ENCODE results near the gene C19orf38. TPM values are rescaled to one million over a fixed set of nuclear protein-coding genes. Genes with fewer than 3 reads are reported as not detected.

C19orf38 gene, protein sequence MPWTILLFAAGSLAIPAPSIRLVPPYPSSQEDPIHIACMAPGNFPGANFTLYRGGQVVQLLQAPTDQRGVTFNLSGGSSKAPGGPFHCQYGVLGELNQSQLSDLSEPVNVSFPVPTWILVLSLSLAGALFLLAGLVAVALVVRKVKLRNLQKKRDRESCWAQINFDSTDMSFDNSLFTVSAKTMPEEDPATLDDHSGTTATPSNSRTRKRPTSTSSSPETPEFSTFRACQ
- total RNA-seq (7.1 TPM), polyA plus RNA-seq (5.4 TPM)
- long read RNA-seq, donor 1: 0 reads
- long read RNA-seq, donor 2, partial matches to known transcripts: 0 of 2 reads
- long read RNA-seq, donor 2, other reads (novel, unspliced or antisense): 0 of 2 reads
- long read RNA-seq, donor 3, partial matches to known transcripts: 0 of 2 reads
- long read RNA-seq, donor 3, other reads (novel, unspliced or antisense): 0 of 2 reads
- long read RNA-seq, donor 4, partial matches to known transcripts: 0 of 1 reads
- long read RNA-seq, donor 4, other reads (novel, unspliced or antisense): 0 of 1 reads
- long read RNA-seq, donor 5, partial matches to known transcripts: 0 of 1 reads
- long read RNA-seq, donor 5, other reads (novel, unspliced or antisense): 0 of 1 reads
- long read RNA-seq, donor 6: 0 reads
- long read RNA-seq, donor 7, partial matches to known transcripts: 0 of 1 reads
- long read RNA-seq, donor 7, other reads (novel, unspliced or antisense): 0 of 1 reads
- long read RNA-seq, donor 8, partial matches to known transcripts: 0 of 2 reads
- long read RNA-seq, donor 8, other reads (novel, unspliced or antisense): 0 of 2 reads
- long read RNA-seq, donor 9, partial matches to known transcripts: 0 of 1 reads
- long read RNA-seq, donor 9, other reads (novel, unspliced or antisense): 0 of 1 reads
- long read RNA-seq, donor 10: 0 reads

DNA sequence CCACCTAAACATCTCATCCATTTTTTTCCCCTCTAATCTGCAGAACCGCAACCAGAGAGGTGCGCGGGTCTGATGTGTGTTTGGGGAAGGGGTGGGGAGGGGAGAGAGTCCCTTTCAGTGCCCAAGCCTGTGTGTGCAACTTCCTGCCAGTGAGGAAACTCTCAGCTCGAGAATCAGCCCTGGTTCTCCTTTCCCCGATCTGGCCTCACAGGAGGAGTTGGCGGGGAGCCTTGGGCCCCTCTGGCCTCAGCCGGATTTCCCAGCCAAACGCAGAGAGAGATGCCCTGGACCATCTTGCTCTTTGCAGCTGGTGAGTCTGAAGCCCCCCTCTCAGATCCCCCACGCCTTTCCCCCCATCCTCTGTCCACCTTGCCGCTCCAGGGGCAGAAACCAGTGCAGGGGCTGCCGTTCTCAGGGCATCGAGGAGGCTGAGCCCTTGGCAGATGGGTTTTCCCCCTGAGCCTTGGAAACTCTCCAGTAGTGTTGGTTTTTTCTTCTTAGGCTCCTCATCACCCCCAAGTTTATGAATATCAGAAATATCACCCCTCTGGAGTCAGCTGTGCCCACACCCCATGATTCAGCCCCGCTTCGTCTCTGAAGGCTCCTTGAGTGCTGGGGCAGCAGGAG is at the start of gene C19orf38:
TSS of gene C19orf38 (plus strand) at position 186 of the 627 bp plus-strand sequence. CDS start at position 280, 94 bp downstream.
- Histone ChIP-seq H3K36me3 (ENCODE audit: control insufficient read depth in 2 of 2, insufficient read depth in 2 of 2, low read length in 1 of 2) (no peaks in the 10 kb centered on the region), H3K9me3 (ENCODE audit: control insufficient read depth in 2 of 2, insufficient read depth in 1 of 2, low read length in 1 of 2) (peaks cover 0 to 15% of the 10 kb centered on the region in 2 donors), H3K4me3 (ENCODE audit: low read length in 2 of 2) (peak within 1 kb of the TSS in 1 of 2 donors; percentile 26), H3K4me1 (ENCODE audit: control insufficient read depth in 2 of 2, insufficient read depth in 2 of 2, low read length in 2 of 2) (peaks cover 0 to 6% of the 10 kb centered on the region in 2 donors), H3K27me3 (ENCODE audit: control insufficient read depth in 2 of 2, insufficient read depth in 1 of 2, low read length in 1 of 2) (no peaks in the 10 kb centered on the region), H3K27ac (ENCODE audit: low read depth in 1 of 2, low read length in 1 of 2) (peak within 1 kb of the TSS in 1 of 2 donors; percentile 51)
- peak in 1 of 9 donors; percentile 53 for DNase-seq (ENCODE audit: low read depth in 6 of 9, low spot score in 9 of 9)
- 20% methylated on average over 14 of the region's 14 CpGs for WGBS

DNA sequence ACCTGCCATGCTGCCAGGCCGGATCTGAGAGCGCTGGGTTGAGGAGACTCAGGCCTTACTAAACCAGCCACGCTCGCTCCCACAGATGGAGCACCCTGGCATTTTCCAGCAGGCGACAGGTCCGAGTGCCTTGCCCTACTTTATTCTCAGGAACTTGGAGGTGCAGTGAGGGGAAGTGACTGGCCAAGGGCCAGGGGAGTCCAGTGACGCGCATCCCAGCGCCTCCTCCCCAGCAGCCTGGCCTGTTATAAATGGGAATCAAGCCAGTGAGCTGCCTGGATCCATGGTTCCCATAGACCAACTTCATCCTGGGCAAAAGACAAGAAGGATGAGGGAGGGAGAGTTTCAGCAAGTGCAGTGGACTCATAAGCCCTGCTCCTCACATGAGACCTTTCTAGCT is 47.7 kb upstream of the C19orf38 start:
- Histone ChIP-seq H3K27me3 (ENCODE audit: control insufficient read depth in 2 of 2, insufficient read depth in 1 of 2, low read length in 1 of 2) (no peaks in the 10 kb centered on the region), H3K4me1 (ENCODE audit: control insufficient read depth in 2 of 2, insufficient read depth in 2 of 2, low read length in 2 of 2) (peaks cover 0 to 2% of the 10 kb centered on the region in 2 donors), H3K4me3 (ENCODE audit: low read length in 2 of 2) (no peak overlapping the region), H3K27ac (ENCODE audit: low read depth in 1 of 2, low read length in 1 of 2) (peak overlapping the region in 1 of 2 donors; percentile 36), H3K9me3 (ENCODE audit: control insufficient read depth in 2 of 2, insufficient read depth in 1 of 2, low read length in 1 of 2) (peaks cover 0 to 2% of the 10 kb centered on the region in 2 donors), H3K36me3 (ENCODE audit: control insufficient read depth in 2 of 2, insufficient read depth in 2 of 2, low read length in 1 of 2) (peaks cover 85 to 86% of the 10 kb centered on the region in 2 donors)
- DNase-seq (ENCODE audit: low read depth in 6 of 9, low spot score in 9 of 9): no peak
- 96% methylated on average over 9 of the region's 9 CpGs for WGBS

DNA sequence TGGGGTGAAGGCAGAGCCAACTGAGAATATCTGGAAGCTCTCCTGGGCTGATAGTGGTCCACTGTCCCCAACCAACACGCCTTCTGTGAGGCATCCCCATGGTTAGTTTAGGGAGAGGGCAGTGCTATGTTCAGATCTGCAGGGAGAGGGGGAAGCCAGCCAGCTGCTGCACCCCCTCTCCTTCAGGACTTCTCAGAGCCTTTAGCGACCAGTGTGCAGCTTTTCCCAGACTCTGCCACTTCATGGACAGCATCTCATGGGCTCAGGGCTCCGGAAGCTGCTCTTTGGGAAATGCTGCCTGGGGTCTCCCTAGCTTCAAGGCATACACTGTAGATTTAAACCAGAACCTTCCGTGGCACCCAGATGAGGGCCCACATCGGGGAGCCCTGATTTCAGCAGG is 45.7 kb upstream of the C19orf38 start:
- H3K9me3 ChIP-seq (ENCODE audit: control insufficient read depth in 2 of 2, insufficient read depth in 1 of 2, low read length in 1 of 2): peaks cover 0 to 2% of the 10 kb centered on the region in 2 donors
- H3K4me1 ChIP-seq (ENCODE audit: control insufficient read depth in 2 of 2, insufficient read depth in 2 of 2, low read length in 2 of 2): peaks cover 0 to 2% of the 10 kb centered on the region in 2 donors
- DNase-seq (ENCODE audit: low read depth in 6 of 9, low spot score in 9 of 9): no peak
- H3K27ac ChIP-seq (ENCODE audit: low read depth in 1 of 2, low read length in 1 of 2): no peak overlapping the region
- no peak overlapping the region for H3K4me3 ChIP-seq (ENCODE audit: low read length in 2 of 2)
- WGBS: 98% methylated on average over 5 of the region's 5 CpGs
- H3K36me3 ChIP-seq (ENCODE audit: control insufficient read depth in 2 of 2, insufficient read depth in 2 of 2, low read length in 1 of 2): peaks cover 71 to 73% of the 10 kb centered on the region in 2 donors
- no peaks in the 10 kb centered on the region for H3K27me3 ChIP-seq (ENCODE audit: control insufficient read depth in 2 of 2, insufficient read depth in 1 of 2, low read length in 1 of 2)

DNA sequence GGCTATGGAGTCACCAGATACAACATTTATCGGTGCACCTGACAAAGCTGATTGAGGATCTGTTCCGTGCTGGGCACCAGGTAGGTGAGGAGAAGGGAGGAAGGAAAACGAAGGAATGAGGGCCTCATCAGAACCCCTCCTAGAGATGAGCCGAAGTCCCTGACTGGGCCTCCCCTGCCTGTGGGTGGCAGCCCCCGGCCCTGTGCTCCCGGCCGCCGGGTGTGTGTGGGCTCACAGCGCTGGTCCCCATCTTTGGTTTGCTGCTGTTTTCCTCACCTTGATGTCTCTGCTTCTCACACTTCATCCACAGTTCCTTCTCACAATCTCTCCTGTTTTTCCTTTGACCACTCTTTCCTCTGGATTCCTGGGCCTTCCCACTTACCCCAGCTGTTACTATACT is 45.0 kb upstream of the C19orf38 start:
- WGBS: 100% methylated on average over 9 of the region's 9 CpGs
- Histone ChIP-seq H3K27me3 (ENCODE audit: control insufficient read depth in 2 of 2, insufficient read depth in 1 of 2, low read length in 1 of 2) (no peaks in the 10 kb centered on the region), H3K4me3 (ENCODE audit: low read length in 2 of 2) (no peak overlapping the region), H3K27ac (ENCODE audit: low read depth in 1 of 2, low read length in 1 of 2) (no peak overlapping the region), H3K36me3 (ENCODE audit: control insufficient read depth in 2 of 2, insufficient read depth in 2 of 2, low read length in 1 of 2) (peaks cover 64 to 68% of the 10 kb centered on the region in 2 donors), H3K9me3 (ENCODE audit: control insufficient read depth in 2 of 2, insufficient read depth in 1 of 2, low read length in 1 of 2) (peaks cover 0 to 2% of the 10 kb centered on the region in 2 donors), H3K4me1 (ENCODE audit: control insufficient read depth in 2 of 2, insufficient read depth in 2 of 2, low read length in 2 of 2) (no peaks in the 10 kb centered on the region)
- DNase-seq (ENCODE audit: low read depth in 6 of 9, low spot score in 9 of 9): no peak

DNA sequence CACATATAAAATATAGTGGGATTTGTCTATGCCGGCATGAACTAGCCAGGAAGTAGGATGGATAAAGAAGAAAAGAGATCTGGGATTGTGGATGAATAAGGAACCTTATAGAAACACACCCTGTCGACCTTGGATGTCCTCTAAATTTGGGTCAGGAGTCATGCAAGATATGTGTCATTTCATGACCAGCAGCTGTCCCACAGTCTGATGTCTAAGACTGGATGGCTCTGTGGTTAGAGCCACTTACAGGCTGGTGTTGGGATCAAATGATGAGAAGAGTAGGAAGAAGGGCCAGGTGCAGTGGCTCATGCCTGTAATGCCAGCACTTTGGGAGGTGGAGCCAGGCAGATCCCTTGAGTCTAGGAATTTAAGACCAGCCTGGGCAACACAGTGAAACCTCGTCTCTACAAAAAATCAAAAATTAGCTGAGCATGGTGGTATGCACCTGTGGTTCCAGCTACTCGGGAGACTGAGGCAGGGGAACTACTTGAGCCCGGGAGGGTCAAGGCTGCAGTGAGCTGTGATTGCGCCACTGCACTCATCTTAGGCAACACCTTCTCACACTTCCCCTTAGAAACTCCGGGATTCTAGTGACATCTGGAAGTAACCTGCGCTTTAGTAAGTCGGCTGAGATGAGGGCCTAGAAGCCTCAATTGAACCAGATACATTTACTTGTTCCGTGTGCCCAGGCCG is 43.0 kb upstream of the C19orf38 start:
- Histone ChIP-seq H3K9me3 (ENCODE audit: control insufficient read depth in 2 of 2, insufficient read depth in 1 of 2, low read length in 1 of 2) (peaks cover 0 to 2% of the 10 kb centered on the region in 2 donors), H3K27ac (ENCODE audit: low read depth in 1 of 2, low read length in 1 of 2) (no peak overlapping the region), H3K4me1 (ENCODE audit: control insufficient read depth in 2 of 2, insufficient read depth in 2 of 2, low read length in 2 of 2) (no peaks in the 10 kb centered on the region), H3K4me3 (ENCODE audit: low read length in 2 of 2) (no peak overlapping the region), H3K36me3 (ENCODE audit: control insufficient read depth in 2 of 2, insufficient read depth in 2 of 2, low read length in 1 of 2) (peaks cover 66 to 69% of the 10 kb centered on the region in 2 donors), H3K27me3 (ENCODE audit: control insufficient read depth in 2 of 2, insufficient read depth in 1 of 2, low read length in 1 of 2) (no peaks in the 10 kb centered on the region)
- no peak for DNase-seq (ENCODE audit: low read depth in 6 of 9, low spot score in 9 of 9)
- 95% methylated on average over 11 of the region's 11 CpGs for WGBS

DNA sequence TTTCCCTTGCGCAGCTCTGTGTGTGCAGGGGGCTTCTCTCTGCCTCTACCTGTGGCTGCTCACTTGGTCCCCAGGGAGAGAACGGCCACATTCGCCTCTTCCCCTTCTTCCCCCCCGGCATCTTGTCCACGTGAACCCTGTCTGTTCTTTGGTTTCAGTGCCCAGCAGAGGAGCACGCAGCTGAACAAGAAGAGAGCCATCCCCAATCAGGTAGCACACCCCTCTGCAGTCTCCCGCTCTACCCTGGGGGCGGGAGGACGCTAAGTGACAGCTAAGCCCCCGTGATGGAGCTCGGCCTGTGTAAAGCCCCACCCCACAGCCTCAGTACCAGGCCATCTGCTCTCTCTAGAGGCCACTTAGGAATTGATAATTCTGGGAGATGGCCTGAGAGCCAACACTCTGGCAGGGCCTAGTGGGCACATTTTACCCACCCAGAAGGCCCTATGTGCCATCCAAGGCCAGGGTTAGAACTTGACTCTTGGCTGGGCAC is 42.4 kb upstream of the C19orf38 start:
- Histone ChIP-seq H3K27ac (ENCODE audit: low read depth in 1 of 2, low read length in 1 of 2) (no peak overlapping the region), H3K9me3 (ENCODE audit: control insufficient read depth in 2 of 2, insufficient read depth in 1 of 2, low read length in 1 of 2) (no peaks in the 10 kb centered on the region), H3K27me3 (ENCODE audit: control insufficient read depth in 2 of 2, insufficient read depth in 1 of 2, low read length in 1 of 2) (no peaks in the 10 kb centered on the region), H3K36me3 (ENCODE audit: control insufficient read depth in 2 of 2, insufficient read depth in 2 of 2, low read length in 1 of 2) (peaks cover 66 to 69% of the 10 kb centered on the region in 2 donors), H3K4me1 (ENCODE audit: control insufficient read depth in 2 of 2, insufficient read depth in 2 of 2, low read length in 2 of 2) (no peaks in the 10 kb centered on the region), H3K4me3 (ENCODE audit: low read length in 2 of 2) (no peak overlapping the region)
- WGBS: 96% methylated on average over 11 of the region's 11 CpGs
- DNase-seq (ENCODE audit: low read depth in 6 of 9, low spot score in 9 of 9): no peak

DNA sequence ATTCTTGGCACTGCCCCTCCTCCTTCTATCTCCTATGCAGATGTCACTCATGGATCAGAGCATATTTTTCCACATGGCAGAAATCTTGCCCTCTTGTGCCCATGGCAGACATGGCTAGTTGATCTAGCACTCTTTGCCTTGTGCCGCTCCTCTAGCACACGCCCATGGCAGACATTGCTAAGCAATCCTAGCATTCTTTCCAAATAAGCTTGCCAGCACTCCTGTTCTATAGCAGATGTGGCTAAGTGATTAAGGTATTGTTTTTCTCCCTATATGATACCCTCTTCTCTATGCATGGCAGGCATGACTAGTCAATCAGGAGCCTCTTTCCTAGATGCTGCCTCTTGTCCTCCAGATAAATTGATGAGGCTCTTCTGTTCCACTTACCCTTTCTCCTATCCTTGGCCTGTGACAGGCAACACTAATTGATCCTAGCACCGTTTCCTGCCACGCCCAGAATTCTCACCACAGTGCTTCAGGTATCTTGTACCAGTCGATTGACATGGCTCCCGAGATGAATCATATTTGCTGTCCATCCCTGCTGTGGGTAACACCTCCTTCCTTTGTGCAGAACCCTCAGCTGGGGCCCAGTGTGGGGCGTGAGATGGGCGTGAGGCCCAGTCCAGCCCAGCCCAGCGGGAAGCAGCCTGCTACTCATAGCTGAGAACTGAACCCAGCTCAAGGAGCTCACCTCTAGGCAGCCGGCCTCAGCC is 39.1 kb upstream of the C19orf38 start:
- WGBS: 91% methylated on average over 10 of the region's 10 CpGs
- H3K27ac ChIP-seq (ENCODE audit: low read depth in 1 of 2, low read length in 1 of 2): no peak overlapping the region

More for the DNA sequence above, 39.1 kb upstream of the C19orf38 start:
- H3K4me3 ChIP-seq (ENCODE audit: low read length in 2 of 2): no peak overlapping the region
- DNase-seq (ENCODE audit: low read depth in 6 of 9, low spot score in 9 of 9): no peak
- H3K36me3 ChIP-seq (ENCODE audit: control insufficient read depth in 2 of 2, insufficient read depth in 2 of 2, low read length in 1 of 2): peaks cover 60 to 64% of the 10 kb centered on the region in 2 donors
- H3K4me1 ChIP-seq (ENCODE audit: control insufficient read depth in 2 of 2, insufficient read depth in 2 of 2, low read length in 2 of 2): peaks cover 0 to 3% of the 10 kb centered on the region in 2 donors
- no peaks in the 10 kb centered on the region for H3K9me3 ChIP-seq (ENCODE audit: control insufficient read depth in 2 of 2, insufficient read depth in 1 of 2, low read length in 1 of 2)
- H3K27me3 ChIP-seq (ENCODE audit: control insufficient read depth in 2 of 2, insufficient read depth in 1 of 2, low read length in 1 of 2): no peaks in the 10 kb centered on the region
